ENCODE measurements around the gene PUS7L.

The PUS7L gene

DNA sequence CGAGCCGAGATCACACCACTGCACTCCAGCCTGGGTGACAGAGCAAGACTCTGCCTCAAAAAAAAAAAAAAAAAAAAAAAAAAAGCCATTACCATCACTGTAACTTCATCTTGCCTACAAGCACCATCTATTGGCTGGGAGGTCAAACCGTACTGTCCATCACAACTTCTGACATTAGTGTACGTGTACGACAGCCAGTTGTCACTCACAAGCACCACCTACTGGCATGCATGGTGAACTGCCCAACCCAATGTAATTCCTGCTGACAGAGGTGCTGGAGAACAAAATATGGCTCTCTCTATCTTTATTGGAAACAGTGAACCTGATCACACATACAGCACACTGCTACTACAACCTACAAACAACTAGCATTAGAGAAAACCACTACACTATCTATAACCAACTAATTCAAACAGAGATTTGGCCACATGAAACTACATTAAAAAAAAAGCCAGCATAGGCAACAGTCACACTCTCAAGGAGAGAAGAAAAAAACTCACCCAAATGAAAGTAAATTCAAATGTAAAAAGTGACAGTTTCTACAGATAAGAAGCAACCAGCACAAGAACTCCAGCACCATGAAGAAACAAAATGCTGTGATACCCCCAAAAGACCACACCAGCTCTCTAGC, 82.3 kb downstream of the PUS7L start:
- intact Hi-C loops (cut with DNase I): no loop called here
- DNase-seq: no peak

DNA sequence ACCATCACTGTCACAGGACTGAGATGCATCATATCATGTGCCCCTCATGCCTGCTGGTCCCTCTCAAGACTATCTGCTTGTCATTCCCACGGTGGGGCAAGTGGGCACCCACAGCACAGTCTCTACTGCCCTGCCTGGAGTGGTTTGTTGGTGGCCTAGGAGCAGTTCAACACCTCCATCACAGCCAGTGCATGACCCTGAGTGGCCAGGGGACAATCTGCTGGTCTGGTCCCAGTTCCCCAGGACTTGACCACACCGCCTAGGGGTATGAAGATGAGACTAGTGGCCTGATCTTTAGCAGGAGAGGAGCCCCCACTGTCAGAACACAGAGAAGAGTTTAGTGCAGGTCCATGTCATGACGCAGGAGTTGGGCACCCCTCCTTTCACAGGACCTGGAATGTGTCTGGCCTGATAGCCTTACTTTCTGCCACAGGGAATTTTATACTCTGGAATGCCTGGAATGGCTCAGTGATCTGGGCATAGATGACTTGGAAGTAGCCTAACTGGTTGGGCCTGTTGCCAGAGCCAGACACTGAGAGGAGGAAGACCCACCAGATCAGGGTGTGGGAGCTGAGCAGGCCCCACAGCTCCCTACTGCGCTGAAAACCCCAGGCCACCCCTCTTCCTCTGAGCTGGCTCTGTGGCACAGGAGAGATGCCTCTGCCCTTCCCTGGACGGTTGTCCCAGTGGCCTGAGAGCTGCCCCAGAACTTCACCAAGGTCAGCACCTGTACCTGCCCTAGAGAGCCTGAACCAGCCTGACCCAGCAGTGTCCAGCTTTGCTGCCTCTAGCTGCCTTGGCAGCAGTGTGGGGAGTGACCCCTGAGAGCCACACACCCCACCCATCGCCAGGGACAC, 83.3 kb downstream of the PUS7L start:
- intact Hi-C loops (cut with DNase I): no loop called here
- DNase-seq: peak in 1 of 10 donors; percentile 55

DNA sequence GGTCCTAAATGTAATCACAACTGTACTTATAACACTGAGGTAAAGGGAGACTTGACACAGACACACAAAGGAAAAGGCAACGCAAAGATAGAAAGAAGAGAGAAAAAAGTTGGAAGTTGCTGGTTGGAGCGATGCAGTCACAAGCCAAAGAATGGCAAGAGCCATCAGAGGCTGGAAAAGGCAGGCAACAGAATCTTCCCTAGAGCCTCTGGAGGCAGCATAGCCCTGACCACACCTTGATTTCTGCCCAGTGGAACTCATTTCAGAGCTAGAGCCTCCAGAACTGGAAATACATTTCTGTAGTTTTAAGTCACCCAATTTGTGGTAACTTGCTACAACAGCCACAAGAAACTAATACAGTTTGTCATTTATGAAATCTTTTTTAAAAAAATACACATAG, 89.2 kb downstream of the PUS7L start:
- intact Hi-C loops (cut with DNase I): no loop called here
- DNase-seq: no peak

All from posterior cingulate gyrus (tissue), 11 donors.